HuH-7 (cell line): ENCODE data around the gene JAK1.
A peak's percentile ranks its signal among the peaks of the same experiment; 100 is the strongest.

Experiments used
- DNase-seq: peaks from one replicate; pipeline ENCODE4 v3.0.0; 2011; ENCODE audit warnings: low spot score

Gene JAK1

DNA sequence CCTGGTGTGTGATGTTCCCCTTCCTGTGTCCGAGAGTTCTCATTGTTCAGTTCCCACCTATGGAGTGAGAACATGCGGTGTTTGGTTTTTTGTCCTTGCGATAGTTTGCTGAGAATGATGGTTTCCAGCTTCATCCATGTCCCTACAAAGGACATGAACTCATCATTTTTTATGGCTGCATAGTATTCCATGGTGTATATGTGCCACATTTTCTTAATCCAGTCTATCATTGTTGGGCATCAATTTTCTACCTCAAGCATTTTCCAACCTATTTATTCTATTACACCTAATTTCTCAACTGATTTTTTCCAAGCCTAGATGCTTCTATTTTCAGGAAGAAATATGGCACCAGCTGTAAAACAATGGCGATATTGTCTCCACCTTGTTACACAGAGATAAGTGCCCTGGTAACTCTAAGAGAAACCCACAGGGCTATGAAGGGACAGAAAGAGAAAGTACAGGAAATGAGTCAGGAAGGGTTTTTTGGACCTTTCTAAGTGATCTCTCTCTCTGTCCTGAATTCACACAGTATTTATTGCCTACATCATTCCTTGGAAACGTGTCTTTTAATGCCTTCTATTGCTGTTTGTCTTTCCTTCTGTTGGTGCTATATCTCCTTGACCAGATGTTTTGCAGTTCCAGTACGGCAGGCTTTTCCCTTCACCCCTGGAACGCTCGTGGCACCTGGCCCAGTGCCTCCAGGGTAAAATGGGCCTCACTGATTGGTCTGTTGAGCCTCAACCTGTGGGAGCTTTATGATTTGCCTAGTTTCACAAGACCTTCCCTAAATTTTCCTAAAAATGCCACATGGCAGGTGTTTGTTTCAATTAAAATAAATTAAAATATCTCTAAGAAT, 14.6 kb upstream of the JAK1 start:
- no peak for DNase-seq

DNA sequence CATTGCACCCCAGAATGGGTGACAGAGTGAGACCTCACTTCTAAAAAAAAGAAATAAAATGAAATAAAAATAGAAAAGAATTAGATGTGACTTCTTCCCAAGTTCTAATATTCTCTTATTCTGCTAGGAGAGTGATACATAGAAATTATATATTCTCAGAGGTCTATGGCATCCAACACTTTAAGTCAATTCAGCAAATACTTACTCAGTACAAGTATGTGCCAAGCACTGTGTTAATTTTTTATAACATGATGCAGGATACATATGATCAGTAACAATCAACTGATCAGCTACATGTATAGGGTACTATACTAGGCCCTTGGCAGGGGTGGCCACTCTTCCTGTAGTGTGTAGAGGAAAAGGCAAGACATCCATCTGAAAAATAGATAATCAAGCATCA, 13.0 kb upstream of the JAK1 start:
- no peak for DNase-seq

- no peak for DNase-seq
Observed at GRCh38 chr1:64976361-64976760, 10.0 kb upstream of the JAK1 start.

GRCh38 chr1:64975740-64976139, 9.4 kb upstream of the JAK1 start:
- no peak for DNase-seq

GRCh38 chr1:64975127-64975526, 8.8 kb upstream of the JAK1 start:
- no peak for DNase-seq

- DNase-seq, result no peak
Observed at GRCh38 chr1:64974288-64974825, 8.0 kb upstream of the JAK1 start.

DNA sequence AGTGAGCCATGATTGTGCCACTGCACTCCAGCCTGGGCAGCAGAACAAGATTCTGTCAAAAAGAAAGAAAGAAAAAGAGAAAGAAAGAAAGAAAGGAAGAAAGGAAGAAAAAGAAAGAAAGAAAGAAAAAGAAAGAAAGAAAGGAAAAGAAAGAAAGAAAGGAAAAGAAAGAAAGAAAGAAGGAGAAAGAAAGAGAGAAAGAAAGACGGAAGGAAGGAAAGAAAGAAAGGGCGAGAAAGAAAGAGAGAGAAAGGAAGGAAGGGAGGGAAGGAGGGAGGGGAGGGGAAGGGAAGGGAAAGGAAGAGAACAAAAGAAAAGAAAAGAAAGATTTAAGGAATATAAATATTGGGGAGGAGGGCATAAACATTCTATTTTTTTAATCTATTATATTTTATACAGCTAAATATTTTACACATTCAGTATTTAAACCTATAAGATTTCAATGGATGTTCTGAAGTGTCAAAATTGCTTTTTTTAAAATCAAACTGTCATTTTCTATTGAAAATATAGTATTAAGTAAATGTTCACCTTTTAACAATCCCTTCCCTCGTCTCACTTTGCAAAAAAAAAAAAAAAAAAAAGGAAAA, 6.8 kb upstream of the JAK1 start:
- no peak for DNase-seq

DNA sequence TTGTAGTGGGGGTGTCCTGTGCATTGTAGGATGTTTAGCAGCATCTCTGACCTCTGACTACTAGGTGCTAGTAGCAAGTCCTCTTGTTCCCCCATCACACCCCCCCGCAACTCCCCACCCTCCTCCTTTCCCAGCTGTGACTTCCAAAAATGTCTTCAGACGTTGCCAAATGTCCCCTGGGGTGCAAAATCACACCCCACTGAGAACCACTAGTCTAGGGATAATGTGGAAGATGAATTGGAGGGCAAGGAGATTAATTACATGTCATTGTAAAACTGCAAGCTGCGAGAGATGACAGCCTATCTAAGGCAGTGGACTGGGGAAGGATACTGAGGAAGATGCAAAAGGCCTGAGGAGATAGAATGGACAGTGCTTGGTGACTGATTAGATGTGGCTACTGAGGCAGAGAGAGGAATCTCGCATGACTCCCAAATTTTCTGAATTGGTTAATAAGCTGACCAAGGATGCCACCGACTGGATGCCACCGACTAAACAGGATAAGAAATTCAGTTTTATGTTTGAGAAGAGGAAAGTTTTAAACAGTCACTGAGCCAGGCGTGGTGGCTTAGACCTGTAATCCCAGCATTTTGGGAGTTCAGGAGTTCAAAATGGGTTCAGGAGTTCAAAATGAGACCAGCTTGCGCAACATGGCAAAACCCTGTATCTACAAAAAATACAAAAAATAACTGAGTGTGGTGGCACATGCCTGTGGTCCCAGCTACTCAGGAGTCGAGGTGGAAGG, 3.1 kb upstream of the JAK1 start:
- no peak for DNase-seq

DNA sequence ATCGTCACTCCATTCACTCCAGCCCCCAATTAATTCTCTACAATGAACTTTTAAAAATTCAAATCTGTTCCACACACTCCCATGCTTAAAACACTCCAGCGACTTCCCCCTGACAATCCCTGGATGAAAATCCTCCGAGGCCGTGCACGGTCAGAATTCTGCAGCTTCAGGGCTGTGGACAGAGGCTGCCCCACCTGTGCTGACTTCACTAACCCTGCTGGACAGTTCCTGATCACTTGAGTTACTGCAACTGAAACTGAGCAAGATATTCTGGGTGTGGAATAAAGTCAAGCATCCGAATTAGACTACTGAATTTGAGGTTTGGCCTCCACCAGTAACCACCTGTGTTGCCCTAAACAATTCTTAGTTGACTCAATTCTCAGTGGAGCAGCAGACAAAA, 1.0 kb upstream of the JAK1 start:
- DNase-seq, result peak; percentile 34

DNA sequence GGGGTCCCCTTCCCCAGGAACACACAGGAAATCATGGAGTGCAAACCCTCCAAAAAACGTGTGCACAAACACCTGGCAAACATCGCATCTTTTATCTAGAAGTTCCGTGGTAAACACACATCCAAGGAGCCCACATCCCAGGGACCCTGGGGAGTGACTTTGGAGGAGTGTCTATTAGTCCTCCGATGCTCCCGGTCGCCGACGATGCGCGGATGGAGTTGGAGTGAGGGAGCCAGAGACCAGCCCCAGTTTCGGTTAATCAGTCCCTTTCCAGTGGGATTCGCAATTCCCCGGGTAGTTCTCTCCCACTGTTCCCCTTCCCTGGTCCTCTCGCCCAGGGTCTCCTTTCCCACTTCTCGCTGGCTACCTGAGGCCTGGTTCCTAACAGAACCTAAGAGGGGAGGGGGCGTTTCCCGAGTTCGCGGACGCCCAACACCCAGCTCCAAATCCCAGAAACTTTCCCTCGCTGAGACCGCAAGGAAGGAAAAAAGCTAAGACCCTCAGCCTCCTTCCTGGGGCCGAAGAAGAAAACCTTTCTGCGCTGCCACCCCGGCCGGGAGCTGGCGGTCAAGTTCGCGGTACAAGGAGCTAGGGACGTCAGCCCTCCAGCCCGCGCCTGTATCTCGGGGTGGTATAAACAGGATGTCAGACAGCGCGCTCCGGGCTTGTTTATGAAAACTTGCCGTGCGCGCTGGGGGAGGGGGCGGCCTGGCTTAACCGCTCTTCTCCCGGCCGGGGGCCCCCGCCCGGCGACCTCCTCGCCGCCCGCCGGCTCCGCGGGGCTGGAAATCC, 787 bp downstream of the JAK1 start:
- peak; percentile 26 for DNase-seq

GRCh38 chr1:64963466-64963865, 2.9 kb downstream of the JAK1 start:
- no peak for DNase-seq

GRCh38 chr1:64962441-64962840, 3.9 kb downstream of the JAK1 start:
- no peak for DNase-seq

DNA sequence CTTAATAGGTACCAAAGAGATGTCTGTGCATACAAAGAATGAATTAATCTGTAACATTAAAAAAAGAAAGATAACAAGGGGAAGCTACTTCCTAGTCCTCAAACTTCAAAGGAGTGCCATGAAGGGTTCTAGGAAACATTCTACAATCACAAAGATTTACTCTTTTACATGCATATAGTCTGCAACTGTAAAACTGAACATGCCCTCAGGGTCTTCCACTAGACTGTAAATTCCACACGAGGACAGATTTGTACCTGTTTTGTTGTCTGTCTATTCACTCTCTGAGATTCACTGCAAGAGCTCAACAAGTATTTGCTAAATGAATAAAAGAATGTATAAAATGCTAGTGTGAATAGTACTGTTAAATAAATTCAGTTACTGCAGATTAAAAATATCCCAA, 4.4 kb downstream of the JAK1 start:
- DNase-seq, result no peak

DNA sequence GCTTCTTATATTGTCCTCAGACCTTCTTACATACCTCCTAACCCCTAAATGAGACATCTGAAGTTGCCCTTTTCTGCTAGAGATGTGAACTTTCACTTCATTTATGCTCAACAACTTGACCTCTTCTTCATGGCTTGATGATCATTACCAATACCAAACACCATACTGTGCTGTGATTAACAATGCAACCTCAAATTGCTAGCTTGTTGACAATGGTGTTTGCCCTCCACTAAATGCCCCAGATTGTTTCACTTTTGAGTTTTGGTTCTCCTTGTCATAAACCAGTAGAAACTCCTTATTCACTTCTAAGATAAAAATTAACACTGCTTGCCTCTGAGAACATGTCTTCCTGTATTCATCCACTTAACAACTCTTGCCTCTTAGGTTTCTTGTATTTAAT, 5.6 kb downstream of the JAK1 start:
- DNase-seq, result no peak

GRCh38 chr1:64959986-64960385, 6.4 kb downstream of the JAK1 start:
- no peak for DNase-seq

GRCh38 chr1:64956733-64957441, 9.5 kb downstream of the JAK1 start:
- DNase-seq, result no peak

DNA sequence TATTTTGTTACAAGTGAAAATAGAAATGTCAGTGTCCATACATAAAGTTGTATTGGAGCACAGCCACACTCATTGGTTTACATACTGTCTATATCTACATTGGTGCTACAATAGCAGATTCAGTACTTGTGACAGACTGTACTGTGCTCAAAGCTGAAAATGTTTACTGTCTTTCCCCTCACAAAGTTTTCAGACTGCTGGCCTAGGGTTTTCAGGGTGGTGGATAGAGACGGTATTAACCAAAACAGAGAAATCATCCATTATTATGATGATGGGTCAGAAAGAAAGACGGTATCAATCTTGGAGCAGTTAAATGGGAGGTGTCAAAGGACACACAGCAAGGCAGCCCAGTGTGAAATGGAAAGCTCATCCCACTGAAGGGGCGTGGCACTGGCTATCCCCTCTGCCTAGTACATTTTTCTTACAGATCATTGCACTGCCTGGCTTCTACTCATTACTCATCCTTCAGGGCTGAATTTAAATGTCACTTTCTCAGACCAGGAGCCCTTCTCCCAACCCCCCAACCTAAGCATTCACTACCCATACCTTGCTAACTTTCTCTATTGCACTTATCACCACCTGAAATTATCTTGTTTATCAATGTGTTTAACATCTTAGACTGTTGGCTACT, 10.2 kb downstream of the JAK1 start:
- no peak for DNase-seq

- no peak for DNase-seq
Observed at GRCh38 chr1:64955097-64956009, 11.0 kb downstream of the JAK1 start.

- no peak for DNase-seq
Observed at GRCh38 chr1:64953241-64953640, 13.1 kb downstream of the JAK1 start.

DNA sequence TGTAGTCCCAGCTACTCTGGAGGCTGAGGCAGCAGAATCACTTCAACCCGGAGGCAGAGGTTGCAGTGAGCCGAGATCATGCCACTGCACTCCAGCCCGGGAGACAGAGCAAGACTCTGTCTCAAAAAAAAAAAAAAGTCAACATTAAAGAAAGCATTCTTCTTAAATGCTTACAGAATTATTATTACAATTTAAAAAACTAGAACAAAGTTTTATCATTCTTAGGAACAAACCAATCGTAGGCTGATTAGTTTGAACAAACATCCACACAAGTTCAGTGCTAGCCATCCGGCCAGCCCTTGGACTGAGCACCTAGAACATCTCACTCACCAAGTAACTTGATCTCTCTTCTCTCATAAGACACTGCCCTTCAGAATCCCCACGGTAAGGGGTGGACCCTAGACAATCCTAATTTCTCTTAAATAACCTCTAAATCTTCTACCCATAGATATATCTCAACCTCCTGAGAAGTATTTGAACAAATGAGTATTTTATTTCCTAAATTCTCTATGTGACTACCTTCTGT, 16.0 kb downstream of the JAK1 start:
- DNase-seq, result no peak
